B cell (primary cell): ENCODE results near the gene CMTM5. TPM values are rescaled to one million over a fixed set of nuclear protein-coding genes. Genes with fewer than 3 reads are reported as not detected.

Experiments used
- ATAC-seq: fragments of 200-7000 bp; cut with Tn5 transposase; one replicate; pipeline ENCODE4 v1.10.0; 2021; ENCODE audit warnings: low read depth, mild to moderate bottlenecking, moderate number of reproducible peaks, moderate library complexity
- CTCF ChIA-PET: fragments of 350-600 bp; sonication (Branson Sonifier 250); formaldehyde crosslinking; loops from one replicate; lab custom pipeline; 2021; ENCODE audit warnings: antibody characterized with exemption, inconsistent platforms; lab: Charles Lee
- POLR2A ChIA-PET: fragments of 350-600 bp; sonication (Branson Sonifier 250); formaldehyde crosslinking; loops from one replicate; lab custom pipeline; 2021; ENCODE audit warnings: antibody characterized with exemption; lab: Charles Lee
- DNase-seq: peaks from one replicate; pipeline ENCODE4 v3.0.0; 2013
- H2AFZ ChIP-seq: 2 replicates; pipeline ENCODE4 v1.6.1; 2012; ENCODE audit warnings: mild to moderate bottlenecking, low read depth, low read length; ENCODE audit not compliant: insufficient read depth, poor library complexity, severe bottlenecking
- H3K27ac ChIP-seq, 2 donors: 1 replicate in 1 of 2; 2 replicates in 1 of 2; pipeline ENCODE4 v1.5.1; 2012 to 2013; ENCODE audit warnings: low read length in 2 of 2, mild to moderate bottlenecking in 2 of 2, moderate library complexity in 1 of 2
- H3K27me3 ChIP-seq, 4 experiments: fragments of 200-600 bp in 1 of 4; sonication (generic) in 1 of 4; replicated peaks in 1 of 4; 1 replicate in 2 of 4; 2 replicates in 2 of 4; pipeline versions ENCODE4 v1.6.1 to v1.7.0; 2013 to 2016; ENCODE audit warnings: low read length in 3 of 4, mild to moderate bottlenecking in 2 of 4, mixed read lengths in 1 of 4, moderate library complexity in 1 of 4; ENCODE audit not compliant: insufficient read depth in 4 of 4, control insufficient read depth in 3 of 4; ENCODE audit errors: control extremely low read depth in 1 of 4
- H3K36me3 ChIP-seq, 2 experiments: replicated peaks in 1 of 2; 1 replicate in 1 of 2; 2 replicates in 1 of 2; pipeline versions ENCODE4 v1.6.1 to v1.7.1; 2013; ENCODE audit warnings: low read length in 1 of 2; ENCODE audit not compliant: insufficient read depth in 2 of 2, control insufficient read depth in 1 of 2; ENCODE audit errors: control extremely low read depth in 1 of 2, extremely low read depth in 1 of 2
- H3K4me1 ChIP-seq, 2 donors: fragments of 200-600 bp in 1 of 2; sonication (generic) in 1 of 2; 1 replicate in 1 of 2; 2 replicates in 1 of 2; pipeline versions ENCODE4 v1.5.1 to v1.6.1; 2013 to 2017; ENCODE audit warnings: low read length in 2 of 2; ENCODE audit not compliant: control insufficient read depth in 2 of 2, insufficient read depth in 2 of 2
- H3K4me2 ChIP-seq: replicated peaks from 2 replicates; pipeline ENCODE3; 2012; ENCODE audit warnings: mild to moderate bottlenecking, low read depth, low read length; ENCODE audit not compliant: poor library complexity, severe bottlenecking
- H3K4me3 ChIP-seq, 5 experiments: fragments of 200-600 bp in 1 of 5; sonication (generic) in 1 of 5; 1 replicate in 3 of 5; 2 replicates in 2 of 5; pipeline versions ENCODE4 v1.5.1 to v1.7.0; 2011 to 2016; ENCODE audit warnings: low read length in 4 of 5, mild to moderate bottlenecking in 4 of 5, low read depth in 2 of 5, control low read depth in 1 of 5, moderate library complexity in 1 of 5; ENCODE audit not compliant: insufficient read depth in 1 of 5; ENCODE audit errors: control extremely low read depth in 1 of 5, extremely low read depth in 1 of 5
- H3K79me2 ChIP-seq: fragments of 200-600 bp; sonication (generic); one replicate; pipeline ENCODE4 v1.6.0; 2016; ENCODE audit warnings: low read length; ENCODE audit not compliant: control insufficient read depth, insufficient read depth
- H3K9ac ChIP-seq: fragments of 200-600 bp; sonication (generic); 2 replicates; pipeline ENCODE4 v1.6.1; 2017; ENCODE audit warnings: mild to moderate bottlenecking, low read length, moderate library complexity
- H3K9me3 ChIP-seq, 3 donors: one replicate each; pipeline versions ENCODE4 v1.6.1 to v1.7.1; 2013; ENCODE audit warnings: low read length in 2 of 3; ENCODE audit not compliant: control insufficient read depth in 2 of 3, insufficient read depth in 1 of 3; ENCODE audit errors: control extremely low read depth in 1 of 3
- H4K20me1 ChIP-seq: 2 replicates; pipeline ENCODE4 v1.6.0; 2012; ENCODE audit warnings: mild to moderate bottlenecking, low read length; ENCODE audit not compliant: insufficient read depth, control insufficient read depth, poor library complexity, severe bottlenecking
- H3K27ac Mint-ChIP-seq: one replicate; pipeline ENCODE4 v1.8.0; 2021; ENCODE audit warnings: mixed read lengths
- H3K27me3 Mint-ChIP-seq: one replicate; pipeline ENCODE4 v1.8.0; 2021; ENCODE audit warnings: mixed read lengths
- H3K4me1 Mint-ChIP-seq: one replicate; pipeline ENCODE4 v1.8.0; 2021; ENCODE audit warnings: mixed read lengths
- H3K4me3 Mint-ChIP-seq: one replicate; pipeline ENCODE4 v1.8.0; 2021; ENCODE audit warnings: mixed read lengths
- H3K9me3 Mint-ChIP-seq: one replicate; pipeline ENCODE4 v1.8.0; 2022; ENCODE audit warnings: mixed read lengths; ENCODE audit not compliant: insufficient read depth
- EZH2 ChIP-seq: IDR thresholded peaks from 2 replicates; pipeline ENCODE4 v1.6.1; 2012; ENCODE audit warnings: borderline replicate concordance, low read depth, mild to moderate bottlenecking, moderate library complexity, low read length; ENCODE audit not compliant: insufficient read depth, poor library complexity, severe bottlenecking
- WGBS: methylation state at CpG from one replicate; pipeline ENCODE4 v1.1.5; 2013; ENCODE audit warnings: missing lambda C conversion rate; ENCODE audit not compliant: insufficient coverage; 5-methylcytosine and 5-hydroxymethylcytosine counted together
- intact Hi-C: fragments of 100-400 bp; cut with micrococcal nuclease; formaldehyde crosslinking; loops from one replicate; pipeline ENCODE4 v1.10.0; 2022
- polyA plus RNA-seq: library from polyadenylated mRNA; depleted of rRNA; stranded (reverse); fragments of >200 nt; gene quantifications from 2 replicates; pipeline ENCODE4 v1.2.3, GENCODE V29; 2012
- total RNA-seq, 2 donors: library from RNA; stranded (reverse); fragments of 120-200 nt in 1 of 2; gene quantifications; 1 replicate in 1 of 2; 2 replicates in 1 of 2; pipeline versions ENCODE4 v1.2.3 to v1.2.4, GENCODE V29; 2013 to 2022
- TF ChIP-seq, protein P1 (sequence below): fragments of 200-600 bp; IDR thresholded peaks from one replicate; pipeline ENCODE4 v1.8.0; 2022; ENCODE audit warnings: antibody characterized with exemption, mild to moderate bottlenecking

CMTM5 gene
- total and polyA plus RNA-seq, 2 donors (not counting 1 experiment from before 2014, with no cell fraction given): 0.18 TPM; not detected in 1

DNA sequence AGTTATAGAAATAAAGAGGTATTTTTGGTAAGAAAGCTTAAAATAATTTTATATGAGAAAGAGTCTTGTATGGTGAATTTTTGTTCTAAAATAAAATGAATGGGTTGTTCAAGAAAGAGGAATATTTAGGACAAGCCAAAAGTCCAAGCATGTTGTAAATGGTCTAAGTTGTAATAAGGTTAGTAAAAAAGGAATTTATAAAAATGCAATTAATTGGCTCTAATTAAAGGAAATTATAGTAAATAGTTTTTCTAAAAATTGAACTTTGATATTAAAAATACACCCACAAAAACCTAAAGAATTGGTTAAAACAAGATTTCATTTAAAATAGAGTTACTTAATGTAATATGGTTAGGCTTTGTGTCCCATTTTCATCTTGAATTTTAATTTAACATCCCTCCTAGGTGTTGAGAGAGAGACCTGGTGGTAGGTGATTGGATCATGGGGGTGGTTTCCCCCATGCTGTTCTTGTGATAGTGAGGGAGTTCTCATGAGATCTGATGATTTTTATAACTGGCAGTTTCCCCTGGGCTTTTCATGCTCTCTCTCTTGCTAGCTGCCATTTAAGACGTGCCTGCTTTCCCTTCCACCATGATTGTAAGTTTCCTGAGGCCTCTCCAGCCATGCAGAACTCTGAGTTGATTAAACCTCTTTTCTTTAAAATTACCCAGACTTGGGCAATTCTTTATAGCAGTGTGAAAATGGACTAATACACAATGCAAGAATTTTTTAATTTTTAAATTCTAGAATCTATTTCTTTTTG, 37.2 kb upstream of the CMTM5 start:
- Histone ChIP-seq H3K27ac (no peak overlapping the region), H2AFZ (no peak overlapping the region), H3K27me3 (peaks cover 0 to 8% (median 4%) of the 10 kb centered on the region in 4 experiments), H3K4me3 (no peak overlapping the region), H3K79me2 (no peaks in the 10 kb centered on the region), H3K9ac (no peak overlapping the region), H4K20me1 (no peaks in the 10 kb centered on the region), H3K4me1 (no peaks in the 10 kb centered on the region), H3K36me3 (no peaks in the 10 kb centered on the region), H3K9me3 (peaks cover 0 to 2% (median 1%) of the 10 kb centered on the region in 3 donors), H3K4me2 (no peak overlapping the region)
- peaks cover 47% of the 10 kb centered on the region for H3K27me3 Mint-ChIP-seq
- TF ChIP-seq EZH2: no peak
- TF ChIP-seq, protein P1, sequence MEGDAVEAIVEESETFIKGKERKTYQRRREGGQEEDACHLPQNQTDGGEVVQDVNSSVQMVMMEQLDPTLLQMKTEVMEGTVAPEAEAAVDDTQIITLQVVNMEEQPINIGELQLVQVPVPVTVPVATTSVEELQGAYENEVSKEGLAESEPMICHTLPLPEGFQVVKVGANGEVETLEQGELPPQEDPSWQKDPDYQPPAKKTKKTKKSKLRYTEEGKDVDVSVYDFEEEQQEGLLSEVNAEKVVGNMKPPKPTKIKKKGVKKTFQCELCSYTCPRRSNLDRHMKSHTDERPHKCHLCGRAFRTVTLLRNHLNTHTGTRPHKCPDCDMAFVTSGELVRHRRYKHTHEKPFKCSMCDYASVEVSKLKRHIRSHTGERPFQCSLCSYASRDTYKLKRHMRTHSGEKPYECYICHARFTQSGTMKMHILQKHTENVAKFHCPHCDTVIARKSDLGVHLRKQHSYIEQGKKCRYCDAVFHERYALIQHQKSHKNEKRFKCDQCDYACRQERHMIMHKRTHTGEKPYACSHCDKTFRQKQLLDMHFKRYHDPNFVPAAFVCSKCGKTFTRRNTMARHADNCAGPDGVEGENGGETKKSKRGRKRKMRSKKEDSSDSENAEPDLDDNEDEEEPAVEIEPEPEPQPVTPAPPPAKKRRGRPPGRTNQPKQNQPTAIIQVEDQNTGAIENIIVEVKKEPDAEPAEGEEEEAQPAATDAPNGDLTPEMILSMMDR: no peak
- no peak overlapping the region for H3K4me3 Mint-ChIP-seq
- no peak overlapping the region for H3K27ac Mint-ChIP-seq
- ChIA-PET POLR2A (no interaction called here), CTCF (interaction anchor here (0.8 to 1.3 kb wide), 3 partner anchors 40 to 41 kb away, joined by 3 read pairs; no protein-coding TSS in a partner anchor)
- DNase-seq (no peak), ATAC-seq (no peak)
- intact Hi-C loops: no loop called here
- no CpG with 5 or more reads among the region's 1 CpG for WGBS
- H3K9me3 Mint-ChIP-seq: no peaks in the 10 kb centered on the region
- H3K4me1 Mint-ChIP-seq: no peaks in the 10 kb centered on the region

DNA sequence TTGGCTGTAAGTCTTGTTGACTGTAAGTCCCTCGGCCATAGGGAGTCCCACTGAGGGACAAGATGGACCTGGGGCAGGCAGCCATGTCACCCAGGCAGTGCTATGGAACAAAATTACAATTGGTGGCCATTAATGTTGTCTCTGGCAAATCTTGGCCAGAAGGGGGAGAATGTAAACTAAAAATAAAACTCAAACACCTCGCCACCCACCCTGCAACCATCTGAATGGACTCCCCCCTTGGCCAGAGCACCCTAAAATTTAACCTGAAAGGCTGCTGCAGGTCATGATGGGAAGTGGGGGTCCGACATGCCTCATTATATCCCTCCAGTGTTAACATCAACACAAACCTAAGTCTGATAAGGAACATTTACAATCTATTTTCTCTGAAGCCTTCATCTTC, 32.4 kb upstream of the CMTM5 start:
- Histone ChIP-seq H3K27me3 (peaks cover 0 to 4% (median under 1%) of the 10 kb centered on the region in 4 experiments), H3K4me3 (no peak overlapping the region), H3K4me1 (no peaks in the 10 kb centered on the region), H3K27ac (no peak overlapping the region), H3K4me2 (no peak overlapping the region), H3K79me2 (no peaks in the 10 kb centered on the region), H3K9me3 (peaks cover 0 to 2% (median 1%) of the 10 kb centered on the region in 3 donors), H3K36me3 (no peaks in the 10 kb centered on the region), H2AFZ (no peak overlapping the region), H4K20me1 (no peaks in the 10 kb centered on the region), H3K9ac (no peak overlapping the region)
- H3K27me3 Mint-ChIP-seq: peaks cover 27% of the 10 kb centered on the region
- DNase-seq: no peak
- ATAC-seq: no peak
- H3K4me3 Mint-ChIP-seq: no peak overlapping the region
- H3K4me1 Mint-ChIP-seq: no peaks in the 10 kb centered on the region
- TF ChIP-seq, protein P1: no peak
- TF ChIP-seq EZH2: no peak
- ChIA-PET CTCF (interaction anchor here (0.6 kb wide), 1 partner anchor 1079 kb away, joined by 3 read pairs; no protein-coding TSS in a partner anchor), POLR2A (no interaction called here)
- H3K27ac Mint-ChIP-seq: no peak overlapping the region
- intact Hi-C loops: no loop called here
- 82% methylated on average over 2 of the region's 3 CpGs for WGBS
- no peaks in the 10 kb centered on the region for H3K9me3 Mint-ChIP-seq
